Endodermal cell (in vitro differentiated cells): ENCODE measurements around the gene SHROOM4. TPM values are rescaled to one million over a fixed set of nuclear protein-coding genes. Genes with fewer than 3 reads are reported as not detected.
A peak's percentile ranks its signal among the peaks of the same experiment; 100 is the strongest.

ENCODE experiments used
- DNase-seq: peaks from one replicate; pipeline ENCODE4 v3.0.0-alpha.2; 2017
- H3K27ac ChIP-seq: 2 replicates; pipeline ENCODE4 v1.5.1; 2013; ENCODE audit warnings: mild to moderate bottlenecking, low read depth, low read length, moderate library complexity
- H3K27me3 ChIP-seq: 2 replicates; pipeline ENCODE4 v1.6.1; 2013; ENCODE audit warnings: mild to moderate bottlenecking, low read length, moderate library complexity; ENCODE audit not compliant: insufficient read depth, control insufficient read depth, poor library complexity, severe bottlenecking
- H3K36me3 ChIP-seq: 2 replicates; pipeline ENCODE4 v1.7.0; 2013; ENCODE audit warnings: mild to moderate bottlenecking, low read length, moderate library complexity; ENCODE audit not compliant: control insufficient read depth, insufficient read depth
- H3K4me1 ChIP-seq: one replicate; pipeline ENCODE4 v1.7.0; 2013; ENCODE audit warnings: low read length; ENCODE audit not compliant: control insufficient read depth, insufficient read depth
- H3K4me3 ChIP-seq: 2 replicates; pipeline ENCODE4 v1.5.1; 2013; ENCODE audit warnings: mild to moderate bottlenecking, low read length, moderate library complexity
- H3K9ac ChIP-seq: 2 replicates; pipeline ENCODE4 v1.6.1; 2013; ENCODE audit warnings: mild to moderate bottlenecking, low read length, moderate library complexity; ENCODE audit not compliant: poor library complexity, severe bottlenecking; ENCODE audit errors: extremely low read depth
- H3K9me3 ChIP-seq: 2 replicates; pipeline ENCODE4 v1.6.1; 2013; ENCODE audit warnings: mild to moderate bottlenecking, low read length, moderate library complexity; ENCODE audit not compliant: control insufficient read depth
- H3K27ac Mint-ChIP-seq: 2 replicates; pipeline ENCODE4 v1.8.0; 2020; ENCODE audit warnings: mixed read lengths
- H3K27me3 Mint-ChIP-seq: 2 replicates; pipeline ENCODE4 v1.8.0; 2021; ENCODE audit warnings: mild to moderate bottlenecking, mixed read lengths; ENCODE audit not compliant: insufficient read depth
- H3K36me3 Mint-ChIP-seq: 2 replicates; pipeline ENCODE4 v1.8.0; 2020; ENCODE audit warnings: low read depth, mixed read lengths
- H3K4me1 Mint-ChIP-seq: 2 replicates; pipeline ENCODE4 v1.8.0; 2020; ENCODE audit warnings: mixed read lengths
- H3K4me3 Mint-ChIP-seq: 2 replicates; pipeline ENCODE4 v1.8.0; 2020; ENCODE audit warnings: mild to moderate bottlenecking, moderate library complexity, mixed read lengths
- H3K9me3 Mint-ChIP-seq: 2 replicates; pipeline ENCODE4 v1.8.0; 2020; ENCODE audit warnings: mild to moderate bottlenecking, mixed read lengths
- CTCF ChIP-seq: fragments of 200-600 bp; sonication (generic); conservative IDR thresholded peaks from 2 replicates; pipeline ENCODE4 v1.5.0; 2021; ENCODE audit warnings: antibody characterized with exemption, mild to moderate bottlenecking
- WGBS, 2 experiments: methylation state at CpG; one replicate each; pipeline versions ENCODE4 v1.1.5 to v1.1.7; 2013; ENCODE audit warnings: missing lambda C conversion rate in 2 of 2, mixed read lengths in 1 of 2; ENCODE audit not compliant: insufficient coverage in 1 of 2, insufficient read length in 1 of 2; 5-methylcytosine and 5-hydroxymethylcytosine counted together
- total RNA-seq, 2 donors: library from RNA; stranded (reverse); fragmentation: NEBNext Ultra II Directional in 1 of 2; extraction: Animal tissue kit (Norgen Biotek cat#: 25700) in 1 of 2; gene quantifications; 2 replicates in 1 of 2; 3 replicates in 1 of 2; pipeline ENCODE4 v1.2.1, GENCODE V29; 2021

The SHROOM4 gene
- total RNA-seq, 2 donors from 2014 or later = 17.7 to 20.5 TPM

GRCh38 chrX:50747471-50747900, 66.5 kb downstream of the SHROOM4 start:
- Histone ChIP-seq H3K36me3 (no peaks in the 10 kb centered on the region), H3K9ac (no peak overlapping the region), H3K27me3 (no peaks in the 10 kb centered on the region), H3K4me1 (no peaks in the 10 kb centered on the region), H3K4me3 (no peak overlapping the region), H3K27ac (no peak overlapping the region), H3K9me3 (no peaks in the 10 kb centered on the region)
- H3K9me3 Mint-ChIP-seq = peaks cover 26% of the 10 kb centered on the region
- TF ChIP-seq CTCF = peak; percentile 80
- WGBS, 2 experiments = 86 to 100% methylated on average over 1 of the region's 1 CpG
- peak; percentile 61 for DNase-seq
- H3K36me3 Mint-ChIP-seq = peaks cover 9% of the 10 kb centered on the region
- no peak overlapping the region for H3K4me3 Mint-ChIP-seq
- no peaks in the 10 kb centered on the region for H3K4me1 Mint-ChIP-seq
- no peaks in the 10 kb centered on the region for H3K27me3 Mint-ChIP-seq
- no peak overlapping the region for H3K27ac Mint-ChIP-seq

- H3K36me3 ChIP-seq = no peaks in the 10 kb centered on the region
- H3K27me3 ChIP-seq = no peaks in the 10 kb centered on the region
- H3K9me3 ChIP-seq = no peaks in the 10 kb centered on the region
- DNase-seq = no peak
- TF ChIP-seq CTCF = no peak
- H3K9ac ChIP-seq = no peak overlapping the region
- no CpG with 5 or more reads among the region's 2 CpGs for WGBS, 2 experiments
- H3K4me3 Mint-ChIP-seq = no peak overlapping the region
- H3K27me3 Mint-ChIP-seq = no peaks in the 10 kb centered on the region
- H3K4me1 ChIP-seq = no peaks in the 10 kb centered on the region
- H3K4me1 Mint-ChIP-seq = peaks cover 5% of the 10 kb centered on the region
- no peak overlapping the region for H3K27ac Mint-ChIP-seq
- H3K9me3 Mint-ChIP-seq = peaks cover 35% of the 10 kb centered on the region
- no peak overlapping the region for H3K27ac ChIP-seq
- no peak overlapping the region for H3K4me3 ChIP-seq
- H3K36me3 Mint-ChIP-seq = no peaks in the 10 kb centered on the region
Measured at GRCh38 chrX:50736656-50737055, 77.3 kb downstream of the SHROOM4 start.

GRCh38 chrX:50726296-50726695, 87.7 kb downstream of the SHROOM4 start:
- peak; percentile 74 for DNase-seq

More at GRCh38 chrX:50726296-50726695, 87.7 kb downstream of the SHROOM4 start:
- H3K4me1 ChIP-seq = peaks cover 7% of the 10 kb centered on the region
- no peak overlapping the region for H3K4me3 ChIP-seq
- peaks cover 5% of the 10 kb centered on the region for H3K36me3 ChIP-seq
- no peak overlapping the region for H3K9ac ChIP-seq
- peaks cover 7% of the 10 kb centered on the region for H3K9me3 ChIP-seq
- Mint-ChIP-seq H3K9me3 (peaks cover 65% of the 10 kb centered on the region), H3K27ac (no peak overlapping the region), H3K4me3 (peak overlapping the region; percentile 18), H3K36me3 (peaks cover 14% of the 10 kb centered on the region), H3K27me3 (no peaks in the 10 kb centered on the region), H3K4me1 (peaks cover 34% of the 10 kb centered on the region)
- no peak overlapping the region for H3K27ac ChIP-seq
- 50% methylated on average over 3 of the region's 3 CpGs; no CpG with 5 or more reads in 1 of the 2 experiments for WGBS, 2 experiments
- no peak for TF ChIP-seq CTCF
- H3K27me3 ChIP-seq = no peaks in the 10 kb centered on the region
